ENCODE measurements around the gene INPP5A. TPM values are rescaled to one million over a fixed set of nuclear protein-coding genes. Genes with fewer than 3 reads are reported as not detected.

INPP5A gene
- total and polyA plus RNA-seq, 4 donors = 37.7 to 112 (median 54.9) TPM

- no peak overlapping the region for H3K27ac ChIP-seq (ENCODE audit: low read depth in 1 of 2, low read length in 2 of 2)
- ATAC-seq (ENCODE audit: low FRiP score) = no peak
Measured at GRCh38 chr10:132607961-132608495, 70.4 kb downstream of the INPP5A start.

GRCh38 chr10:132608511-132609195 is 71.1 kb downstream of the INPP5A start:
- H3K27me3 ChIP-seq (ENCODE audit: control insufficient read depth in 1 of 2, insufficient read depth in 2 of 2, low read length in 1 of 2) = no peaks in the 10 kb centered on the region
- H3K4me1 ChIP-seq (ENCODE audit: control insufficient read depth in 1 of 2, insufficient read depth in 2 of 2, low read length in 2 of 2) = no peaks in the 10 kb centered on the region
- intact Hi-C loops (cut with DNase I) = no loop called here
- no peak overlapping the region for H3K27ac ChIP-seq (ENCODE audit: low read depth in 1 of 2, low read length in 2 of 2)
- H3K4me3 ChIP-seq (ENCODE audit: low read length in 2 of 2) = no peak overlapping the region
- no peaks in the 10 kb centered on the region for H3K9me3 ChIP-seq (ENCODE audit: control insufficient read depth, low read length)
- DNase-seq (peak in 1 of 2 donors; percentile 74), ATAC-seq (ENCODE audit: low FRiP score) (no peak)
- H3K36me3 ChIP-seq (ENCODE audit: control insufficient read depth in 1 of 2, insufficient read depth in 2 of 2, low read length in 1 of 2) = no peaks in the 10 kb centered on the region
- 69 to 82% methylated on average over 18 of the region's 18 CpGs for WGBS, 2 donors

More at GRCh38 chr10:132607961-132608495, 70.4 kb downstream of the INPP5A start:
- no peaks in the 10 kb centered on the region for H3K4me1 ChIP-seq (ENCODE audit: control insufficient read depth in 1 of 2, insufficient read depth in 2 of 2, low read length in 2 of 2)
- no peaks in the 10 kb centered on the region for H3K9me3 ChIP-seq (ENCODE audit: control insufficient read depth, low read length)
- no peaks in the 10 kb centered on the region for H3K36me3 ChIP-seq (ENCODE audit: control insufficient read depth in 1 of 2, insufficient read depth in 2 of 2, low read length in 1 of 2)
- H3K4me3 ChIP-seq (ENCODE audit: low read length in 2 of 2) = no peak overlapping the region
- H3K27me3 ChIP-seq (ENCODE audit: control insufficient read depth in 1 of 2, insufficient read depth in 2 of 2, low read length in 1 of 2) = no peaks in the 10 kb centered on the region
- WGBS, 2 donors = 49 to 71% methylated on average over 25 of the region's 25 CpGs
- peak in 1 of 2 donors; percentile 73 for DNase-seq
- intact Hi-C loops (cut with DNase I) = no loop called here

- Histone ChIP-seq H3K4me3 (ENCODE audit: low read length in 2 of 2) (no peak overlapping the region), H3K9me3 (ENCODE audit: control insufficient read depth, low read length) (no peaks in the 10 kb centered on the region), H3K4me1 (ENCODE audit: control insufficient read depth in 1 of 2, insufficient read depth in 2 of 2, low read length in 2 of 2) (no peaks in the 10 kb centered on the region), H3K27ac (ENCODE audit: low read depth in 1 of 2, low read length in 2 of 2) (no peak overlapping the region), H3K27me3 (ENCODE audit: control insufficient read depth in 1 of 2, insufficient read depth in 2 of 2, low read length in 1 of 2) (no peaks in the 10 kb centered on the region), H3K36me3 (ENCODE audit: control insufficient read depth in 1 of 2, insufficient read depth in 2 of 2, low read length in 1 of 2) (no peaks in the 10 kb centered on the region)
- DNase-seq (no peak), ATAC-seq (ENCODE audit: low FRiP score) (no peak)
- 98% methylated on average over 14 of the region's 14 CpGs for WGBS, 2 donors
- intact Hi-C loops (cut with DNase I) = no loop called here
Measured at GRCh38 chr10:132609211-132609610, 71.6 kb downstream of the INPP5A start.

- ATAC-seq (ENCODE audit: low FRiP score) = no peak
- Histone ChIP-seq H3K27ac (ENCODE audit: low read depth in 1 of 2, low read length in 2 of 2) (no peak overlapping the region), H3K4me1 (ENCODE audit: control insufficient read depth in 1 of 2, insufficient read depth in 2 of 2, low read length in 2 of 2) (no peaks in the 10 kb centered on the region), H3K36me3 (ENCODE audit: control insufficient read depth in 1 of 2, insufficient read depth in 2 of 2, low read length in 1 of 2) (no peaks in the 10 kb centered on the region), H3K9me3 (ENCODE audit: control insufficient read depth, low read length) (no peaks in the 10 kb centered on the region), H3K4me3 (ENCODE audit: low read length in 2 of 2) (no peak overlapping the region), H3K27me3 (ENCODE audit: control insufficient read depth in 1 of 2, insufficient read depth in 2 of 2, low read length in 1 of 2) (no peaks in the 10 kb centered on the region)
- 90 to 91% methylated on average over 20 of the region's 20 CpGs for WGBS, 2 donors
- intact Hi-C loops (cut with DNase I) = no loop called here
- DNase-seq = no peak
Measured at GRCh38 chr10:132610071-132610701, 72.6 kb downstream of the INPP5A start.

GRCh38 chr10:132611026-132611910 is 73.7 kb downstream of the INPP5A start:
- no peak overlapping the region for H3K27ac ChIP-seq (ENCODE audit: low read depth in 1 of 2, low read length in 2 of 2)
- no peaks in the 10 kb centered on the region for H3K9me3 ChIP-seq (ENCODE audit: control insufficient read depth, low read length)
- H3K27me3 ChIP-seq (ENCODE audit: control insufficient read depth in 1 of 2, insufficient read depth in 2 of 2, low read length in 1 of 2) = no peaks in the 10 kb centered on the region
- ATAC-seq (ENCODE audit: low FRiP score) (no peak), DNase-seq (no peak)
- H3K4me3 ChIP-seq (ENCODE audit: low read length in 2 of 2) = no peak overlapping the region
- WGBS, 2 donors = 87 to 98% methylated on average over 5 of the region's 5 CpGs
- no peaks in the 10 kb centered on the region for H3K4me1 ChIP-seq (ENCODE audit: control insufficient read depth in 1 of 2, insufficient read depth in 2 of 2, low read length in 2 of 2)
- no peaks in the 10 kb centered on the region for H3K36me3 ChIP-seq (ENCODE audit: control insufficient read depth in 1 of 2, insufficient read depth in 2 of 2, low read length in 1 of 2)
- intact Hi-C loops (cut with DNase I) = no loop called here

GRCh38 chr10:132611986-132612385 is 74.4 kb downstream of the INPP5A start:
- H3K4me1 ChIP-seq (ENCODE audit: control insufficient read depth in 1 of 2, insufficient read depth in 2 of 2, low read length in 2 of 2) = no peaks in the 10 kb centered on the region
- no peak for ATAC-seq (ENCODE audit: low FRiP score)
- H3K27me3 ChIP-seq (ENCODE audit: control insufficient read depth in 1 of 2, insufficient read depth in 2 of 2, low read length in 1 of 2) = no peaks in the 10 kb centered on the region
- no peaks in the 10 kb centered on the region for H3K36me3 ChIP-seq (ENCODE audit: control insufficient read depth in 1 of 2, insufficient read depth in 2 of 2, low read length in 1 of 2)
- WGBS, 2 donors = 59 to 68% methylated on average over 3 of the region's 3 CpGs
- H3K27ac ChIP-seq (ENCODE audit: low read depth in 1 of 2, low read length in 2 of 2) = no peak overlapping the region
- intact Hi-C loops (cut with DNase I) = no loop called here
- H3K9me3 ChIP-seq (ENCODE audit: control insufficient read depth, low read length) = no peaks in the 10 kb centered on the region
- H3K4me3 ChIP-seq (ENCODE audit: low read length in 2 of 2) = no peak overlapping the region
- DNase-seq = no peak

- H3K27ac ChIP-seq (ENCODE audit: low read depth in 1 of 2, low read length in 2 of 2) = no peak overlapping the region
Measured at GRCh38 chr10:132612571-132613504, 75.3 kb downstream of the INPP5A start.

More at GRCh38 chr10:132612571-132613504, 75.3 kb downstream of the INPP5A start:
- ATAC-seq (ENCODE audit: low FRiP score) (peak; percentile 36), DNase-seq (no peak)
- H3K27me3 ChIP-seq (ENCODE audit: control insufficient read depth in 1 of 2, insufficient read depth in 2 of 2, low read length in 1 of 2) = no peaks in the 10 kb centered on the region
- WGBS, 2 donors = 38 to 50% methylated on average over 25 to 27 of the region's 27 CpGs
- intact Hi-C loops (cut with DNase I) = no loop called here
- H3K9me3 ChIP-seq (ENCODE audit: control insufficient read depth, low read length) = no peaks in the 10 kb centered on the region
- no peaks in the 10 kb centered on the region for H3K4me1 ChIP-seq (ENCODE audit: control insufficient read depth in 1 of 2, insufficient read depth in 2 of 2, low read length in 2 of 2)
- no peaks in the 10 kb centered on the region for H3K36me3 ChIP-seq (ENCODE audit: control insufficient read depth in 1 of 2, insufficient read depth in 2 of 2, low read length in 1 of 2)
- H3K4me3 ChIP-seq (ENCODE audit: low read length in 2 of 2) = no peak overlapping the region

Measured in aorta (tissue), 5 donors.